PC-9 (cell line): ENCODE data around the gene DOCK2. TPM values are rescaled to one million over a fixed set of nuclear protein-coding genes. Genes with fewer than 3 reads are reported as not detected.

Source experiments
- Bru-seq: library from RNA; stranded (reverse); fragments of 400-500 nt; gene quantifications from one replicate; lab custom pipeline; 2021; lab: Mats Ljungman, UMichigan
- BruChase-seq, 2 experiments: library from RNA; stranded (reverse); fragments of 400-500 nt; gene quantifications; one replicate each; lab custom pipeline; 2021; lab: Mats Ljungman, UMichigan
- BruUV-seq: library from RNA; stranded (reverse); fragments of 400-500 nt; replicated peaks from 2 replicates; lab custom pipeline; 2021; lab: Mats Ljungman, UMichigan
- CTCF ChIA-PET: fragments of 300-600 bp; sonication (Branson Sonifier 250); formaldehyde crosslinking; loops from one replicate; lab custom pipeline; 2022; ENCODE audit warnings: antibody characterized with exemption; lab: Charles Lee
- POLR2A ChIA-PET: fragments of 300-600 bp; sonication (Branson Sonifier 250); formaldehyde crosslinking; loops from one replicate; lab custom pipeline; 2022; ENCODE audit warnings: antibody characterized with exemption; ENCODE audit not compliant: unreplicated experiment; lab: Charles Lee
- DNase-seq, 2 experiments: peaks; one replicate each; pipeline versions ENCODE4 v3.0.0 to v3.0.0-alpha.2; 2015 to 2022; ENCODE audit warnings: mixed read lengths in 1 of 2
- H2AFZ ChIP-seq: fragments of 200-600 bp; sonication (generic); 2 replicates; pipeline ENCODE4 v1.8.1; 2017; ENCODE audit warnings: antibody characterized with exemption
- H3F3A ChIP-seq: fragments of 200-600 bp; sonication (generic); 2 replicates; pipeline ENCODE4 v1.8.1; 2017; ENCODE audit warnings: antibody characterized with exemption, mild to moderate bottlenecking, low read depth; ENCODE audit not compliant: insufficient read depth
- H3K27ac ChIP-seq: fragments of 200-600 bp; sonication (generic); 2 replicates; pipeline ENCODE4 v1.6.1; 2016; ENCODE audit warnings: mixed run types
- H3K27me3 ChIP-seq: fragments of 200-600 bp; sonication (generic); 2 replicates; pipeline ENCODE4 v1.6.1; 2016; ENCODE audit warnings: low read depth, mixed run types; ENCODE audit not compliant: insufficient read depth
- H3K36me3 ChIP-seq: fragments of 200-600 bp; sonication (generic); 2 replicates; pipeline ENCODE4 v1.6.1; 2016; ENCODE audit warnings: low read depth, mixed run types
- H3K4me1 ChIP-seq: fragments of 200-600 bp; sonication (generic); replicated peaks from 2 replicates; pipeline ENCODE4 v1.6.1; 2016; ENCODE audit warnings: mixed run types; ENCODE audit not compliant: insufficient read depth
- H3K4me2 ChIP-seq: fragments of 200-600 bp; sonication (generic); 2 replicates; pipeline ENCODE4 v1.6.1; 2017; ENCODE audit warnings: mixed run types
- H3K4me3 ChIP-seq: fragments of 200-600 bp; sonication (generic); 2 replicates; pipeline ENCODE4 v1.6.1; 2016; ENCODE audit warnings: mixed run types
- H3K79me2 ChIP-seq: fragments of 200-600 bp; sonication (generic); 2 replicates; pipeline ENCODE4 v1.6.1; 2017; ENCODE audit warnings: low read depth, mixed run types
- H3K9me2 ChIP-seq: fragments of 200-600 bp; sonication (generic); 2 replicates; pipeline ENCODE4 v1.8.1; 2017; ENCODE audit warnings: mild to moderate bottlenecking; ENCODE audit not compliant: insufficient read depth
- H3K9me3 ChIP-seq: fragments of 200-600 bp; sonication (generic); 2 replicates; pipeline ENCODE4 v1.8.1; 2016; ENCODE audit warnings: low read depth; ENCODE audit not compliant: insufficient read depth
- H4K20me1 ChIP-seq: fragments of 200-600 bp; sonication (generic); 2 replicates; pipeline ENCODE4 v1.8.1; 2017; ENCODE audit not compliant: insufficient read depth
- EZH2 ChIP-seq: fragments of 200-600 bp; sonication (generic); IDR thresholded peaks from 2 replicates; pipeline ENCODE4 v1.8.0; 2017; ENCODE audit warnings: antibody characterized with exemption, low read depth
- intact Hi-C: fragments of 100-400 bp; cut with micrococcal nuclease; formaldehyde crosslinking; loops from one replicate; pipeline ENCODE4 v1.10.0; 2022; ENCODE audit not compliant: unreplicated experiment
- long read RNA-seq: library from polyadenylated mRNA; stranded (forward); transcript quantifications from one replicate; pipeline ENCODE4 v2.0.0, GENCODE V29; 2022
- total RNA-seq: library from RNA; stranded (reverse); gene quantifications from 2 replicates; pipeline ENCODE4 v1.2.3, GENCODE V29; 2021
- TF ChIP-seq, protein P1 (sequence below): fragments of 200-600 bp; sonication (generic); conservative IDR thresholded peaks from 2 replicates; pipeline ENCODE4 v1.6.1; 2017; ENCODE audit warnings: mixed run types, antibody characterized with exemption, mild to moderate bottlenecking, moderate library complexity

DOCK2 gene
- total RNA-seq, result 0.18 and 0.41 TPM in 2 replicates
- percentile 11 among the genes with signal in this experiment for Bru-seq, nascent RNA
- percentile 9 among the genes with signal in this experiment for BruChase-seq, experiment 1, labeled RNA remaining after a 2-hour chase
- BruChase-seq, experiment 2, labeled RNA remaining after a 6-hour chase, result percentile 9 among the genes with signal in this experiment
- long read RNA-seq, result 0 reads

DNA sequence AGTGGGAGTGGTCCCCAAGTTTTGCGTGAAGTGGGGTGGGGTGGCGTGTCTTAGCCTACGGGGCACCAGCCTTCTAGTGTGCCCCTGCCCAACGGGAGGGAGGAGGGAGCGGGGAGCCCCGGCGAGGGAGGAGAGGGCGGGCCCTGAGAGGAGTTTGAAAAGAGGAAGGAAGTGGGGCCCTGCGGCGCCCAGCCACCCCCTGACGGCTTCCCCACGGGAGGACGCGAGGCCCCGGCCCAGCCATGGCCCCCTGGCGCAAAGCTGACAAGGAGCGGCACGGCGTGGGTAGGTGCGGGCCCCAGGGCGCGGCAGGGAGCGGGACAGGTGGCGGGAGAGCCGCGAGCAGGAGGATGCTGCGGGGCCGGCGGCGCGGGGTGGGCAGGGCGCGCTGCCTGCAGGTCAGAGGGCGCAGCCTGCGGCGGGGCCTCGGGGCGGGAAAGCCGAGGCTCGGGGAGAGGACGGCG lies at the start of gene DOCK2:
TSS of gene DOCK2 (plus strand) at position 191 of the 464 bp plus-strand sequence. CDS start at position 243, 52 bp downstream.
- H3K4me2 ChIP-seq, result no peak within 1 kb of the TSS
- H3K79me2 ChIP-seq, result no peaks in the 10 kb centered on the region
- no peak within 1 kb of the TSS for H3K27ac ChIP-seq
- DNase-seq, result no peak
- no peaks in the 10 kb centered on the region for H3K27me3 ChIP-seq
- no TSS peak for BruUV-seq
- H3K36me3 ChIP-seq, result no peaks in the 10 kb centered on the region
- no peak within 1 kb of the TSS for H3K4me3 ChIP-seq
- ChIA-PET POLR2A (no interaction called here), CTCF (no interaction called here)
- TF ChIP-seq, protein P1, sequence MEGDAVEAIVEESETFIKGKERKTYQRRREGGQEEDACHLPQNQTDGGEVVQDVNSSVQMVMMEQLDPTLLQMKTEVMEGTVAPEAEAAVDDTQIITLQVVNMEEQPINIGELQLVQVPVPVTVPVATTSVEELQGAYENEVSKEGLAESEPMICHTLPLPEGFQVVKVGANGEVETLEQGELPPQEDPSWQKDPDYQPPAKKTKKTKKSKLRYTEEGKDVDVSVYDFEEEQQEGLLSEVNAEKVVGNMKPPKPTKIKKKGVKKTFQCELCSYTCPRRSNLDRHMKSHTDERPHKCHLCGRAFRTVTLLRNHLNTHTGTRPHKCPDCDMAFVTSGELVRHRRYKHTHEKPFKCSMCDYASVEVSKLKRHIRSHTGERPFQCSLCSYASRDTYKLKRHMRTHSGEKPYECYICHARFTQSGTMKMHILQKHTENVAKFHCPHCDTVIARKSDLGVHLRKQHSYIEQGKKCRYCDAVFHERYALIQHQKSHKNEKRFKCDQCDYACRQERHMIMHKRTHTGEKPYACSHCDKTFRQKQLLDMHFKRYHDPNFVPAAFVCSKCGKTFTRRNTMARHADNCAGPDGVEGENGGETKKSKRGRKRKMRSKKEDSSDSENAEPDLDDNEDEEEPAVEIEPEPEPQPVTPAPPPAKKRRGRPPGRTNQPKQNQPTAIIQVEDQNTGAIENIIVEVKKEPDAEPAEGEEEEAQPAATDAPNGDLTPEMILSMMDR, result no peak
- H3K9me2 ChIP-seq, result no peaks in the 10 kb centered on the region
- intact Hi-C loops, result no loop called here
- no peaks in the 10 kb centered on the region for H4K20me1 ChIP-seq
- H3K9me3 ChIP-seq, result no peaks in the 10 kb centered on the region
- H3F3A ChIP-seq, result no peaks in the 10 kb centered on the region
- no peak within 1 kb of the TSS for H2AFZ ChIP-seq
- H3K4me1 ChIP-seq, result peaks cover 11% of the 10 kb centered on the region; the same call in 1 of the 2 replicates

DNA sequence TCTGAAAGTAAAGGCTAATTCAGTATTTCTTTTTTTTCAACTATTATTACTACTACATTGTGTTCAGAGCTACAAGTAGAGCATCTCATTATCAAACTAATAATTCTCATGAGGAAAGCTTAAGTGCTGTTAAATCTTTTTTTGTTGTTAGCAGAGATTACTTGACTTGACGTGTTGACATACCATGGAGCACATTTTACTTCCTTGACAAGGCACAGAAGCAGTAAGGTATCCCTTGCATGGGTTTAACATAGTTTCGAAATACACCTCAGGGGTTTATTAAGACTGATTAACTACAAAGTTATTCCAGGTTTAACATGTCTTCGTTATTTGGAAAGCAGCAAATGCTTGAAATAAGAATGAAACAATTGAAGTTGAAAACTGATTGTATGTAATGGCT lies 46.5 kb upstream of the DOCK2 start:
- Histone ChIP-seq H3K4me1 (peaks cover 12% of the 10 kb centered on the region), H3K36me3 (peaks cover 44% of the 10 kb centered on the region)

DNA sequence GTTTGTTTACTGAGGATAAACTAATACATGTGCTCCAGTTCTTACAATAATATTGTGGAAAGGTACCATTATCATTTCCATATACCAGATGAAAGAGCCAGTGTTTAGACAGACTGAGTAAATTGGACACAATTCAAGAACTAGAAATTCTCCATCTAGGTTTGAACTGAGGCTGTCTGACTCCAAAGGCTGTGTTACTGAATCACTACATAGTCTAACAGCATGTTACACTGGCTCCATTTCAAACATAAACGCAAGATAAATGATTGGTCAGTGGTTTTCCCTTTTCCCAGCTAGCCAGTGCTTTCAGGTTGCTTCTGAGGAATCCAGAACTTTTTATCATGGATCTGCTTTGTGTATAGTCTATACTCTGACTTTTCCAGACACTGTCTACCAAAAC lies 45.4 kb upstream of the DOCK2 start:
- ChIA-PET CTCF (no interaction called here), POLR2A (no interaction called here)
- Histone ChIP-seq H3F3A (0 out of 2 replicates have a peak, but pooled peaks cover 4% of the 10 kb centered on the region), H4K20me1 (no peaks in the 10 kb centered on the region), H3K4me2 (no peak overlapping the region), H3K9me2 (no peaks in the 10 kb centered on the region), H3K9me3 (no peaks in the 10 kb centered on the region), H3K27me3 (no peaks in the 10 kb centered on the region), H3K4me1 (peaks cover 8% of the 10 kb centered on the region), H3K36me3 (peaks cover 54% of the 10 kb centered on the region), H3K79me2 (peaks cover 22% of the 10 kb centered on the region), H3K4me3 (no peak overlapping the region), H2AFZ (no peak overlapping the region), H3K27ac (no peak overlapping the region)
- no TSS peak for BruUV-seq
- DNase-seq, result no peak
- intact Hi-C loops, result no loop called here
- TF ChIP-seq, protein P1, result no peak
- TF ChIP-seq EZH2, result no peak

More for the DNA sequence above, 46.5 kb upstream of the DOCK2 start:
- H3K9me2 ChIP-seq, result no peaks in the 10 kb centered on the region
- peaks cover 32% of the 10 kb centered on the region for H3K79me2 ChIP-seq
- CTCF ChIA-PET, result no interaction called here
- no peaks in the 10 kb centered on the region for H4K20me1 ChIP-seq
- no peak overlapping the region for H2AFZ ChIP-seq
- POLR2A ChIA-PET, result no interaction called here
- no peak overlapping the region for H3K4me3 ChIP-seq
- no TSS peak for BruUV-seq
- DNase-seq, result no peak
- H3K27ac ChIP-seq, result no peak overlapping the region; the same call in 1 of the 2 replicates
- intact Hi-C loops, result no loop called here
- H3K4me2 ChIP-seq, result no peak overlapping the region
- no peaks in the 10 kb centered on the region for H3K9me3 ChIP-seq
- TF ChIP-seq, protein P1, result no peak
- H3K27me3 ChIP-seq, result no peaks in the 10 kb centered on the region
- 0 out of 2 replicates have a peak, but pooled peaks cover 4% of the 10 kb centered on the region for H3F3A ChIP-seq
